ENCODE measurements around the gene SPIRE2. TPM values are rescaled to one million over a fixed set of nuclear protein-coding genes. Genes with fewer than 3 reads are reported as not detected.

SPIRE2 gene
- total RNA-seq, 1 donor from 2014 or later: 24.2 TPM

DNA sequence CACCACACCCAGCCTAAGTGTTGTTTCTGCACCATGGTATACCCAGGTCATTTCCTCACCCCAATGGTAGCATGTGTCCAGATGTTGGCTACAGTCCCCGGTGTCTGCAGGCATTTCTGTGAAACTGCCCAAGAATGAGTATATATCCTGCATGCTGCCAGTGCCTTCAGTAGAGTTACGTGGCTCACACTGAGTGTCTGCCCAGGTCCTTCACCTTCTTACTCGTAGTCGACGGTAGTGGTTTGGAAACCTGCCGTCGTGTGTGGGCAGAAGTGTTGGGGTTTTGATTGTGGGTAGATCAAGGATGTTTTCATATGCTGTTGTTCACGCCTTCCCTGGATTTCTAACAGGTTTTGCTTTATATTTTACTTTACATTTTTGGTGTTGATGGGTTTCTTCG is 61.9 kb downstream of the SPIRE2 start:
- TF ChIP-seq, protein P1, sequence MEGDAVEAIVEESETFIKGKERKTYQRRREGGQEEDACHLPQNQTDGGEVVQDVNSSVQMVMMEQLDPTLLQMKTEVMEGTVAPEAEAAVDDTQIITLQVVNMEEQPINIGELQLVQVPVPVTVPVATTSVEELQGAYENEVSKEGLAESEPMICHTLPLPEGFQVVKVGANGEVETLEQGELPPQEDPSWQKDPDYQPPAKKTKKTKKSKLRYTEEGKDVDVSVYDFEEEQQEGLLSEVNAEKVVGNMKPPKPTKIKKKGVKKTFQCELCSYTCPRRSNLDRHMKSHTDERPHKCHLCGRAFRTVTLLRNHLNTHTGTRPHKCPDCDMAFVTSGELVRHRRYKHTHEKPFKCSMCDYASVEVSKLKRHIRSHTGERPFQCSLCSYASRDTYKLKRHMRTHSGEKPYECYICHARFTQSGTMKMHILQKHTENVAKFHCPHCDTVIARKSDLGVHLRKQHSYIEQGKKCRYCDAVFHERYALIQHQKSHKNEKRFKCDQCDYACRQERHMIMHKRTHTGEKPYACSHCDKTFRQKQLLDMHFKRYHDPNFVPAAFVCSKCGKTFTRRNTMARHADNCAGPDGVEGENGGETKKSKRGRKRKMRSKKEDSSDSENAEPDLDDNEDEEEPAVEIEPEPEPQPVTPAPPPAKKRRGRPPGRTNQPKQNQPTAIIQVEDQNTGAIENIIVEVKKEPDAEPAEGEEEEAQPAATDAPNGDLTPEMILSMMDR (IDR thresholded peaks at IDR 0.05; ENCODE audit: unreplicated experiment): no peak
- H3K27ac Mint-ChIP-seq: no peak overlapping the region
- H3K4me3 Mint-ChIP-seq (ENCODE audit: low read depth): no peak overlapping the region
- no peaks in the 10 kb centered on the region for H3K9me3 Mint-ChIP-seq (ENCODE audit: low read depth)
- no peaks in the 10 kb centered on the region for H3K4me1 Mint-ChIP-seq (ENCODE audit: low read depth)
- H3K27me3 Mint-ChIP-seq: no peaks in the 10 kb centered on the region
- H3K36me3 Mint-ChIP-seq (ENCODE audit: insufficient read depth): peaks cover 22% of the 10 kb centered on the region
- DNase-seq (ENCODE audit: low spot score, unreplicated experiment): no peak

DNA sequence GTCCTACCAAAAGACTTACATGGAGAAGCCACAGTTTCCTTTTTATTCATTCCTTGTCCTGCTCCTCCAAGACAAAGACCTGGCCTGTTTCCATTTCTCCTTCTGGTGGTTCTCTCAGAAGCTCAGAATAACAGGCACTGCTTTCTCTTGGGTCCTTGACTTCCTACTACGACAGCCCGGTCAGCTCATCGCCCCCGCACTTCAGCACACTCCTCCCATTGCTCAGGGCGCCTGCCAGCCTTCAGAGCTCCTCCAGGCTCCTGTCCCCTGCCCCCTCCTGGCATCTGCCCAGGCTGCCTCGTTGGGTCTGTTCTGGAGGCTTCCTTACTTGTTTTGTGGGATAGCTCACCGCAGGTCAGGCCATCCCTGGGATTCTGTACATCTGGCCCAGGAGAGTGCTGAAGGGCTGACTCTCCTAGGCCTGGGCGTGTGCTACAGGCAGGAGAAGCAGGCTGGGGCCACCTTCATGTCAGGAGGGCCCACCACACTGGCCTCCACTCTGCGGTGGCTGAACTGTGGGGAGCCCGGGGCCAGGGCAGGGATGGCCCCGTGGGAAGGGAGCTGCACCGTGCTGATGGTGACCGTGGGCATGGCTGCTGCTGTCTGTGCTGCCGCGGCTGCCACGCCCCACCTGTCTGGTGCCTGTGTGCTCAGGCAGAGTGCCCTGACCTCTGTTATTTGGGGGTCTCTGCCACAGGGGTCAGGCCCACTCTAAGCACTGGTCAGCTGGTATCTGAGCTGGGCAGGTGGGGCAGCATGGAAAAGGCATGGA is 62.8 kb downstream of the SPIRE2 start:
- no peaks in the 10 kb centered on the region for H3K27me3 Mint-ChIP-seq
- TF ChIP-seq, protein P1 (IDR thresholded peaks at IDR 0.05; ENCODE audit: unreplicated experiment): no peak
- H3K4me3 Mint-ChIP-seq (ENCODE audit: low read depth): no peak overlapping the region
- H3K9me3 Mint-ChIP-seq (ENCODE audit: low read depth): no peaks in the 10 kb centered on the region
- no peaks in the 10 kb centered on the region for H3K4me1 Mint-ChIP-seq (ENCODE audit: low read depth)
- no peak overlapping the region for H3K27ac Mint-ChIP-seq
- no peak for DNase-seq (ENCODE audit: low spot score, unreplicated experiment)
- H3K36me3 Mint-ChIP-seq (ENCODE audit: insufficient read depth): peaks cover 19% of the 10 kb centered on the region

DNA sequence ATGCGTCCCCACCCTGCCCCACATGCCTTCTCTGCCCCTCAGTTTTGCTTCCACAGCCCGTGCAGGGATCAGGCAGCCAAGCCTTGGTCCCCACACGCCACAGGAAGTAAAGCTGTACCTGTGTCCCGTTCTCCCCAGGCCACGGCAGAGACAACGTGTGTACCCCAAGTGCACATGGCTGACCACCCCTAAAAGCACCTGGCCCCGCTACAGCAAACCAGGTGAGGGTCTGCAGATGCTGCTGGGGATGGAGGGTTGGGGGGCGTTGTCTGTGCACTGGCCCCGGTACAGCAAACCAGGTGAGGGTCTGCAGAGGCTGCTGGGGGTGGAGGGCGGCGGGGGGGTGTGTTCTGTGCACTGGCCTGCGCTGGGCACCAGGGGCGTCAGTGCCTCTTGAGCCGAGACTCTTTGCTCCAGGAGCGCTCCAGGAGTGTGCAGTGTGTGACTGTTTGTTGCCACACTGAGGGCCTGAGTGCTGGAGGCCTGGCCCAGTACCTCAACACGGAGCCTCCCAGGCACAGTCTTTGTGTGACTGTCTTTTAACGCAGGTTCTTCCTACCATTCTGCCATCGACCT is 63.9 kb downstream of the SPIRE2 start:
- Mint-ChIP-seq H3K4me1 (ENCODE audit: low read depth) (no peaks in the 10 kb centered on the region), H3K9me3 (ENCODE audit: low read depth) (no peaks in the 10 kb centered on the region), H3K36me3 (ENCODE audit: insufficient read depth) (peaks cover 17% of the 10 kb centered on the region), H3K27me3 (no peaks in the 10 kb centered on the region), H3K27ac (no peak overlapping the region), H3K4me3 (ENCODE audit: low read depth) (no peak overlapping the region)
- no peak for DNase-seq (ENCODE audit: low spot score, unreplicated experiment)
- TF ChIP-seq, protein P1 (IDR thresholded peaks at IDR 0.05; ENCODE audit: unreplicated experiment): no peak

DNA sequence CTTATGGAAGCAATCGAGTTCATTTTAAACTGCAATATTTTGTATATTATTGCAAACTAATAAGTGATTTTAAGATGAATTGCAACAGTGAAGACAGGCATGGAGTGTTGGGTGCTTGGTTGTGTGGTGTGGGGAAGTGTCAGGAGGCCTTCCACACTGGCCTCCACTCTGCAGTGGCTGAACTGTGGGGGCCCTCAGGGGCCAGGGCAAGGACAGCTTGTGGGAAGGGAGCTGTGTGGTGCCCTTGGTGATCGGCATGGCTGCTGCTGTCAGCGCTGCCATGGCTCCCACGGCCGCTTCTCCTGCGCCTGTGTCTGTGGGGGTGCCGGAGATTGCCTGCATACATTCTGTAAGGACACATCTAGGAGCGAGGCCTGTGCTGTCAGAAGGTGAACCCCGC is 64.4 kb downstream of the SPIRE2 start:
- H3K4me1 Mint-ChIP-seq (ENCODE audit: low read depth): no peaks in the 10 kb centered on the region
- TF ChIP-seq, protein P1 (IDR thresholded peaks at IDR 0.05; ENCODE audit: unreplicated experiment): no peak
- no peaks in the 10 kb centered on the region for H3K9me3 Mint-ChIP-seq (ENCODE audit: low read depth)
- no peak for DNase-seq (ENCODE audit: low spot score, unreplicated experiment)
- H3K36me3 Mint-ChIP-seq (ENCODE audit: insufficient read depth): peaks cover 13% of the 10 kb centered on the region
- H3K27me3 Mint-ChIP-seq: no peaks in the 10 kb centered on the region
- no peak overlapping the region for H3K27ac Mint-ChIP-seq
- H3K4me3 Mint-ChIP-seq (ENCODE audit: low read depth): no peak overlapping the region

DNA sequence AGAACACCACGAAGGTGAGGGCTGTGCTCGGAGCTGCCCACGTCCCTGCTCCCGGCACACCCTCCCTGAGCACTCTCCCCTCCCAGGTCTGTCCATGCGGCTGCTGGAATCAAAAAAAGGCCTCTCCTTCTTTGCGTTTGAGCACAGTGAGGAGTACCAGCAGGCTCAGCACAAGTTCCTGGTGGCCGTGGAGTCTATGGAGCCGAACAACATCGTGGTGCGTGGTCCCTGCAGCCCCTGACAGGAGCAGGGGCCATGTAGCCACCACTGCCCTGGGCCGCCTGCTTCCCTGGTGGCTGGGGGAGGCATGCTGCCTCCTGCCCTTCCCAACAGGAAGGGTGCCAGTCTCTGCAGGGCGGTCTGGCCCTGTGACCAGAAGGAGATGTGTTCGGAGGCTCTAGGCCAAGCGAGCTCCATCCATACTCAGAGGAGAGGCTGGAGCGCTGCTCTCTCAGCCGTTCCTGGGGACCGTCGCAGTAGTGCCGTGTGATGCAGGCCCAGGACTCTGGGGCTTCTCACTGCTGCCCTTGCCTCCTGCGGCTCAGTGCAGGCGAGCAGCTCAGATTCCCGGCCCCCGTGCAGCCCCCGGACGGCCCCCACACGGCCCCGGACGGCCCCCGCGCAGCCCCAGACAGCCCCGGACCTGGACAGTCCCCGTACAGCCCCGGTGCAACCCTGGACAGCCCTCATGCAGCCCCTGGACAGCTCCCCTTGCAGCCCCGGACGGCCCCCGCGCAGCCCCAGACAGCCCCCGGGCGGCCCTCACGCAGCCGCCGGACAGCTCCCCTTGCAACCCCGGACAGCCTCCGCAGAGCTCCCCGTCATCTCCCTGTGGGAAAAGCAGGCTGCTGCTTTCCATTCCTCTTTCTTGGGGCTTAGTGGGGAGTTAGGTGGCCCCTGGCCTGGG is 65.6 kb downstream of the SPIRE2 start:
- no peaks in the 10 kb centered on the region for H3K9me3 Mint-ChIP-seq (ENCODE audit: low read depth)
- H3K4me3 Mint-ChIP-seq (ENCODE audit: low read depth): no peak overlapping the region
- no peak for DNase-seq (ENCODE audit: low spot score, unreplicated experiment)
- TF ChIP-seq, protein P1 (IDR thresholded peaks at IDR 0.05; ENCODE audit: unreplicated experiment): no peak
- H3K27me3 Mint-ChIP-seq: no peaks in the 10 kb centered on the region
- no peaks in the 10 kb centered on the region for H3K4me1 Mint-ChIP-seq (ENCODE audit: low read depth)
- H3K36me3 Mint-ChIP-seq (ENCODE audit: insufficient read depth): peaks cover 12% of the 10 kb centered on the region
- H3K27ac Mint-ChIP-seq: no peak overlapping the region
